ENCODE results near the gene MRPL12. TPM values are rescaled to one million over a fixed set of nuclear protein-coding genes. Genes with fewer than 3 reads are reported as not detected.

The MRPL12 gene
- total and polyA plus RNA-seq, 8 donors: 18.1 to 98.7 (median 27.4) TPM

DNA sequence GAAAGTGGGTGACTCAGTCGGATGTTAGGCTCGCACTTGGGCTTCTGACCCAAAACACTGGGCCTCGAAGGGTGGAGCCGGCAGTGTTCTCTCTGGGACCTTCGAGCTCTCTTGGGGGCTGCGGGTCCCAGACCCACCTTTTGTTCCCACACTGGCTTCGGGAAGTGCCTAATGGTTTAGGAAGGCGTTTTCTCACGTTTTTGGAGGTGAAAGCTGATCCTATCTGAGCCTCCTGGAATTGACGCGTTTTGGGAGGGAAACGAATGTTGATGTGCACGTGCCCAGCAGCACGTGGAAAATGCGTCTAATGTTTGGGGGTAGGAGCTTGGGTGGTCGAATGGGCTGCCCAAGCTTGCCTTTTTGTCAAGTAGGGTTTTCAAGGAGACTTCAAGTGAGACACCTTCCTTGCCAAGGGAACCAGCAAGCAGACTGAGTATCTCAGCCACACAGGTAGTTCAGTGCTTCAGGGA, 18.7 kb upstream of the MRPL12 start:
- FAIRE-seq (no peak), ATAC-seq (no peak), DNase-seq (no peak)
- WGBS, 2 donors: 1% methylated on average over 16 of the region's 16 CpGs
- Histone ChIP-seq H3K27me3 (no peaks in the 10 kb centered on the region), H3K36me3 (peaks cover 0 to 26% (median 15%) of the 10 kb centered on the region in 3 donors), H3K4me3 (peak overlapping the region; percentile 81 to 99 (median 97)), H3K9me3 (no peaks in the 10 kb centered on the region), H3K4me1 (peaks cover 10 to 19% (median 13%) of the 10 kb centered on the region in 3 donors), H3K27ac (peak overlapping the region; percentile 51 to 62 (median 56))
- TF ChIP-seq, protein P1, sequence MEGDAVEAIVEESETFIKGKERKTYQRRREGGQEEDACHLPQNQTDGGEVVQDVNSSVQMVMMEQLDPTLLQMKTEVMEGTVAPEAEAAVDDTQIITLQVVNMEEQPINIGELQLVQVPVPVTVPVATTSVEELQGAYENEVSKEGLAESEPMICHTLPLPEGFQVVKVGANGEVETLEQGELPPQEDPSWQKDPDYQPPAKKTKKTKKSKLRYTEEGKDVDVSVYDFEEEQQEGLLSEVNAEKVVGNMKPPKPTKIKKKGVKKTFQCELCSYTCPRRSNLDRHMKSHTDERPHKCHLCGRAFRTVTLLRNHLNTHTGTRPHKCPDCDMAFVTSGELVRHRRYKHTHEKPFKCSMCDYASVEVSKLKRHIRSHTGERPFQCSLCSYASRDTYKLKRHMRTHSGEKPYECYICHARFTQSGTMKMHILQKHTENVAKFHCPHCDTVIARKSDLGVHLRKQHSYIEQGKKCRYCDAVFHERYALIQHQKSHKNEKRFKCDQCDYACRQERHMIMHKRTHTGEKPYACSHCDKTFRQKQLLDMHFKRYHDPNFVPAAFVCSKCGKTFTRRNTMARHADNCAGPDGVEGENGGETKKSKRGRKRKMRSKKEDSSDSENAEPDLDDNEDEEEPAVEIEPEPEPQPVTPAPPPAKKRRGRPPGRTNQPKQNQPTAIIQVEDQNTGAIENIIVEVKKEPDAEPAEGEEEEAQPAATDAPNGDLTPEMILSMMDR (IDR thresholded peaks at IDR 0.05): no peak
- intact Hi-C loops (cut with DNase I): no loop called here

DNA sequence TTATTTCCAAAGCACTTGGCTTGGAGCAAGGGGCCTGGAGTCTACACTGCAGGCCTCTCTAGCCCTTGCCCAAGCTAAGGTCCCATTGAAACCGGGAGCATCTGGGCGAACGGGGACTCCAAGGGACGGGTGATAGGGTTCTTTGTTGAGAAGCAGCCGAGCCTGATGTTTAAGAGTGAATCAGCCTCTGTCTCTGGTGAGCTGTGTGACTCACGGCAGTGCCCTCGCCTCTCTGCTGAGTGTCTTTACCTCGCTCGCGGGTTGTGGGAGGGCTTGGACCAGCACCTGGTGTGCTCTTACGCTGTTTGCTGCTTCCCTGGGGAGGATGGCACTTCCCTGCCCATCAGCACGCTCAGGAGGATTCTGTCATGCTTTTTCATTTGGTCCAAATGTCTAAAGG, 18.1 kb upstream of the MRPL12 start:
- Histone ChIP-seq H3K36me3 (peaks cover 0 to 31% (median 15%) of the 10 kb centered on the region in 3 donors), H3K27ac (no peak overlapping the region), H3K27me3 (no peaks in the 10 kb centered on the region), H3K9me3 (no peaks in the 10 kb centered on the region), H3K4me1 (peaks cover 10 to 19% (median 13%) of the 10 kb centered on the region in 3 donors), H3K4me3 (peak overlapping the region in 2 of 4 donors; percentile 97)
- FAIRE-seq (no peak), ATAC-seq (no peak), DNase-seq (no peak)
- WGBS, 2 donors: 58 to 61% methylated on average over 12 of the region's 12 CpGs
- TF ChIP-seq, protein P1 (IDR thresholded peaks at IDR 0.05): no peak
- intact Hi-C loops (cut with DNase I): no loop called here

DNA sequence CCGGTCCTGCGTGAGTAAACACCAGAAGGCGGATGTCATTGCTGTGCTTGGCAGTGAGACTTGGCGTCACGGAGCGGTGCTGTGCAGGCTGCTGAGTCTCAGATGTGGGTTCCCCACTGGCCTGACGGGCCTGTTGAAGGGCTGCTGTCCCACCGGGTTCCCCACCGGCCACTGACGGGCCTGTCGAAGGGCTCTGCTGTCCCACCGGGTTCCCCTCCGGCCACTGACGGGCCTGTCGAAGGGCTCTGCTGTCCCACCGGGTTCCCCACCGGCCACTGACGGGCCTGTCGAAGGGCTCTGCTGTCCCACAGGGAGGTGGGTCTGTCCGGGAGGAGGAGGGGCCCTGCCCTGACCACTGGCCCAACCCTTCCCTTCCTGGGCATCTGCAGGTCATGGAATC, 16.6 kb upstream of the MRPL12 start:
- peak in 1 of 6 donors; percentile 63 for DNase-seq
- H3K36me3 ChIP-seq: peaks cover 0 to 43% (median 15%) of the 10 kb centered on the region in 3 donors
- H3K4me1 ChIP-seq: peaks cover 10 to 19% (median 13%) of the 10 kb centered on the region in 3 donors
- no peak for FAIRE-seq
- no peaks in the 10 kb centered on the region for H3K27me3 ChIP-seq
- H3K4me3 ChIP-seq: no peak overlapping the region
- H3K9me3 ChIP-seq: no peaks in the 10 kb centered on the region
- no peak for ATAC-seq
- no peak overlapping the region for H3K27ac ChIP-seq
- TF ChIP-seq, protein P1 (IDR thresholded peaks at IDR 0.05): no peak
- 90 to 92% methylated on average over 20 of the region's 20 CpGs for WGBS, 2 donors
- intact Hi-C loops (cut with DNase I): no loop called here

DNA sequence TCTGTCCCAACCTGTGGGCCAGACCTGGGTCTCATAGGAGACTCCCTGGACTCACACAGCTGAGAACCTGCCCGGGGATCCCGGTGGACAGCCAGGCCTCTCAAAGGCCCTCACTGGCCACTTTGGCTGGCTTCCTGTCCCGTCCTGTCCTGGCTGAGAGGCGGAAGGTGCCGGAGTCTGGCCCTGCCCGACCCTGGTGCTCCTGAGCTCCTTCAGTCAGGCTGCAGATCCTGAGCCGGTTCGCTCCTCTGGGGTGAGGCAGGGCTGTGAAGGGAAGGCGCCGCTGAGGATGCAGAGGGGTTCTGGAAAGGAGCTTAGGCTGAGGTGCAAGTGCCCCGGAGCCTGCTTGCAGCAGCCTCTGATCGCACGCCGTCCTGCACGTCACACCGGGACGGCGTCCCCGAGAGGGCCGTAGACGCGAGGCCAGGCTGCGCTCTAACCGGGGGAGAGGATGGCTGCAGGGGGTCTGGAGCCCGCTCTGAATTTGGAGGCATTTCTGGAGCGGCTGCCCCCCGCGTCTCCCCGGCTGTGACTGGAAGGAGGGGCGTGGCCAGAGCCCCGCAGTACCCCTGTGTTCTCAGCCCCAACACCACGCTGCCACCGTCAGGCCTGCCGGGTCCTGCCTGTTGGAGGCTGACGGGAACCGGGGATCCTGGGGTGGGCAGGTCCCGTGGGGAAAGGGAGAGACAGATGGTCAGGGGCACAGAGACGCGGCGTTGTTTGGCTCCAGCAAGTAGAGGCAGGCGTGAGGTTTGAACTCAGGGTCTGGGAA, 15.2 kb upstream of the MRPL12 start:
- FAIRE-seq: no peak
- no peak for ATAC-seq
- Histone ChIP-seq H3K27me3 (no peaks in the 10 kb centered on the region), H3K4me1 (peaks cover 9 to 12% (median 10%) of the 10 kb centered on the region in 3 donors), H3K9me3 (no peaks in the 10 kb centered on the region), H3K4me3 (no peak overlapping the region), H3K36me3 (peaks cover 4 to 54% (median 15%) of the 10 kb centered on the region in 3 donors), H3K27ac (no peak overlapping the region)
- DNase-seq: peak in 1 of 6 donors; percentile 68
- WGBS, 2 donors: 94 to 96% methylated on average over 36 to 41 of the region's 41 CpGs
- TF ChIP-seq, protein P1 (IDR thresholded peaks at IDR 0.05): no peak
- intact Hi-C loops (cut with DNase I): no loop called here

DNA sequence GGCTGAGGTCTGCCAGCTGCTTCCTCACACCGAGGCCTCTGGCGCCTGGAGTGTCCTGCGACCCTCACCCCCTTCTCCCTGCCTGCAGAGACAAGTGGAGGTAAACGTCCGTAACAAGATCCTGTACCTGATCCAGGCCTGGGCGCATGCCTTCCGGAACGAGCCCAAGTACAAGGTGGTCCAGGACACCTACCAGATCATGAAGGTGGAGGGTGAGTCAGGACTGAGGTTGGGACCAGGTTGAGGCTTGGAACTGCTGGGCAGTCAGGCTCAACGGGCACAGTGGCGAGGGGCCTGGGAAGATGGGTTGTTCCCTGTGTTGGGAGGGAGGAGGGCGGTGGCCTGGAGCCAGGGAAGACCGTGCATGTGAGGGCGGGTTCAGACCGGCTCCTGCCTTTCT, 14.6 kb upstream of the MRPL12 start:
- intact Hi-C loops (cut with DNase I): no loop called here
- TF ChIP-seq, protein P1 (IDR thresholded peaks at IDR 0.05): no peak
- H3K27ac ChIP-seq: no peak overlapping the region
- no peaks in the 10 kb centered on the region for H3K9me3 ChIP-seq
- H3K4me1 ChIP-seq: peaks cover 9 to 11% (median 10%) of the 10 kb centered on the region in 3 donors
- no peak overlapping the region for H3K4me3 ChIP-seq
- ATAC-seq (no peak), DNase-seq (peak in 1 of 6 donors; percentile 72), FAIRE-seq (no peak)
- no peaks in the 10 kb centered on the region for H3K27me3 ChIP-seq
- 89 to 92% methylated on average over 14 of the region's 14 CpGs for WGBS, 2 donors
- H3K36me3 ChIP-seq: peaks cover 4 to 60% (median 17%) of the 10 kb centered on the region in 3 donors

Measured in pancreas (tissue), 10 donors.